Trophoblast cell (in vitro differentiated cells and primary cell): ENCODE data around the gene ERBB4.

Experiments
- DNase-seq, 2 donors: peaks; one replicate each; pipeline ENCODE4 v3.0.0-alpha.2; 2016
- H2AFZ ChIP-seq: 2 replicates; pipeline ENCODE4 v1.6.1; 2013; ENCODE audit warnings: low read length, moderate library complexity, mild to moderate bottlenecking; ENCODE audit not compliant: insufficient read depth, poor library complexity
- H2AK5ac ChIP-seq: 2 replicates; pipeline ENCODE4 v1.6.1; 2013; ENCODE audit warnings: mild to moderate bottlenecking, low read length
- H2BK120ac ChIP-seq: 2 replicates; pipeline ENCODE4 v1.6.1; 2013; ENCODE audit warnings: low read length, mild to moderate bottlenecking, moderate library complexity; ENCODE audit not compliant: insufficient read depth, poor library complexity
- H2BK12ac ChIP-seq: 2 replicates; pipeline ENCODE4 v1.6.1; 2013; ENCODE audit warnings: mild to moderate bottlenecking, low read length, moderate library complexity
- H2BK5ac ChIP-seq: 2 replicates; pipeline ENCODE4 v1.6.1; 2013; ENCODE audit warnings: low read length, low read depth, moderate library complexity, mild to moderate bottlenecking; ENCODE audit not compliant: poor library complexity
- H3K14ac ChIP-seq: 2 replicates; pipeline ENCODE4 v1.6.1; 2013; ENCODE audit warnings: mild to moderate bottlenecking, low read length
- H3K18ac ChIP-seq: 2 replicates; pipeline ENCODE4 v1.6.1; 2013; ENCODE audit warnings: mild to moderate bottlenecking, low read length
- H3K23ac ChIP-seq: 2 replicates; pipeline ENCODE4 v1.6.1; 2013; ENCODE audit warnings: low read length
- H3K27ac ChIP-seq: 2 replicates; pipeline ENCODE4 v1.5.1; 2013; ENCODE audit warnings: low read depth, mild to moderate bottlenecking, inconsistent platforms, low read length, moderate library complexity
- H3K27me3 ChIP-seq: 2 replicates; pipeline ENCODE4 v1.6.1; 2013; ENCODE audit warnings: inconsistent platforms, mild to moderate bottlenecking, low read length, moderate library complexity; ENCODE audit not compliant: insufficient read depth
- H3K36me3 ChIP-seq, 2 experiments: 1 replicate in 1 of 2; 2 replicates in 1 of 2; pipeline ENCODE4 v1.6.1; 2013; ENCODE audit warnings: low read length in 2 of 2, mild to moderate bottlenecking in 2 of 2, moderate library complexity in 1 of 2; ENCODE audit not compliant: insufficient read depth in 2 of 2, control insufficient read depth in 1 of 2
- H3K4ac ChIP-seq: 2 replicates; pipeline ENCODE4 v1.6.1; 2013; ENCODE audit warnings: low read depth, mild to moderate bottlenecking, low read length, moderate library complexity
- H3K4me1 ChIP-seq, 2 experiments: 1 replicate in 1 of 2; 2 replicates in 1 of 2; pipeline ENCODE4 v1.6.1; 2013; ENCODE audit warnings: low read length in 2 of 2, mild to moderate bottlenecking in 2 of 2, moderate library complexity in 1 of 2; ENCODE audit not compliant: insufficient read depth in 2 of 2, control insufficient read depth in 1 of 2
- H3K4me2 ChIP-seq: 2 replicates; pipeline ENCODE4 v1.6.1; 2013; ENCODE audit warnings: inconsistent platforms, mild to moderate bottlenecking, low read length, moderate library complexity
- H3K4me3 ChIP-seq: 2 replicates; pipeline ENCODE4 v1.5.1; 2013; ENCODE audit warnings: mild to moderate bottlenecking, low read depth, low read length, inconsistent platforms
- H3K79me1 ChIP-seq: one replicate; pipeline ENCODE4 v1.6.1; 2013; ENCODE audit warnings: low read length
- H3K79me2 ChIP-seq: 2 replicates; pipeline ENCODE4 v1.6.1; 2013; ENCODE audit warnings: low read length, mild to moderate bottlenecking; ENCODE audit not compliant: control insufficient read depth, insufficient read depth, poor library complexity
- H3K9ac ChIP-seq: 2 replicates; pipeline ENCODE4 v1.6.1; 2013; ENCODE audit warnings: mild to moderate bottlenecking, low read length
- H3K9me3 ChIP-seq: 2 replicates; pipeline ENCODE4 v1.6.1; 2013; ENCODE audit warnings: low read depth, mild to moderate bottlenecking, control low read depth, inconsistent platforms, low read length; ENCODE audit not compliant: insufficient read depth
- H4K12ac ChIP-seq: 2 replicates; pipeline ENCODE4 v1.6.1; 2013; ENCODE audit warnings: low read depth, mild to moderate bottlenecking, low read length, moderate library complexity
- H4K8ac ChIP-seq: 2 replicates; pipeline ENCODE4 v1.6.1; 2013; ENCODE audit warnings: low read depth, mild to moderate bottlenecking, low read length, moderate library complexity
- H4K91ac ChIP-seq: one replicate; pipeline ENCODE4 v1.6.1; 2013; ENCODE audit warnings: low read depth, mild to moderate bottlenecking, low read length, moderate library complexity
- WGBS: extraction: QIAGEN DNeasy Blood & Tissue Kit; methylation state at CpG from one replicate; pipeline ENCODE4 v1.1.7; 2013; ENCODE audit warnings: missing lambda C conversion rate; ENCODE audit not compliant: insufficient read length, insufficient coverage; ENCODE audit errors: extremely low coverage; 5-methylcytosine and 5-hydroxymethylcytosine counted together

The ERBB4 gene

DNA sequence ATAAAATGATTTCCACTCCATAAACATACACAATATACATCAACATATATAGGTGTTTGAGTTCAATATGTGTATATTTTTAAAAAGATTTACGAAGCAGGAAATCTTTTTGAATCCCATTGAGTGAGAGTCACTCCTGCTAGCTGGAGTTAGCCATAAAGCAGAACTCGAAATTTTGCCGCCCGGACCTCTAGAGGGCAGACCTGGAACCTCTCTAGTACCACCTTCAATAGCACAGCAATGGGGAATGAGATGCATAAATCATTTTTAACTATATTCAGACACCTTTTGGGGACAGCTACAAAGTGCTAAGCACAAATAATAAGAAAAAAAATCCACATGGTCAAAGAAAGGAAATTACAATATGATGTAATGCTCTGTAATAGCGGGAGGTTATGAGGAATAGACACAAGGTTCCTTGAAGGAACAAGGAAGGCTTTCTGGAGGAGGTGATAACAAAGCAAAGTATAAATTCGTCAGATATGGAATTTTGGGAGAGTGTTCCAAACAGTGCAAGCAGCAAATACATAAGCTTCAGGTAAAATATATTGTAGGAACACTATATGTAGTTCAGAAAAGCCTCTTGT is 533.4 kb downstream of the ERBB4 start:
- H3K79me1 ChIP-seq: no peaks in the 10 kb centered on the region
- H3K79me2 ChIP-seq: no peaks in the 10 kb centered on the region
- H3K4me2 ChIP-seq: no peak overlapping the region
- H2AK5ac ChIP-seq: no peak overlapping the region
- no peak overlapping the region for H3K23ac ChIP-seq
- H3K18ac ChIP-seq: no peak overlapping the region
- H3K27ac ChIP-seq: no peak overlapping the region
- no peak overlapping the region for H3K4me3 ChIP-seq
- H4K8ac ChIP-seq: no peak overlapping the region
- H3K36me3 ChIP-seq: no peaks in the 10 kb centered on the region
- no peaks in the 10 kb centered on the region for H3K4me1 ChIP-seq
- H3K27me3 ChIP-seq: no peaks in the 10 kb centered on the region
- no peak overlapping the region for H2BK120ac ChIP-seq
- H4K12ac ChIP-seq: no peak overlapping the region
- no peak overlapping the region for H3K9ac ChIP-seq
- H3K4ac ChIP-seq: no peak overlapping the region
- WGBS: no CpG with 5 or more reads among the region's 6 CpGs
- H2BK12ac ChIP-seq: no peak overlapping the region
- peak; percentile 38 to 44 for DNase-seq
- no peak overlapping the region for H2AFZ ChIP-seq
- H3K14ac ChIP-seq: no peak overlapping the region
- no peak overlapping the region for H2BK5ac ChIP-seq
- H4K91ac ChIP-seq: no peak overlapping the region
- H3K9me3 ChIP-seq: no peaks in the 10 kb centered on the region

DNA sequence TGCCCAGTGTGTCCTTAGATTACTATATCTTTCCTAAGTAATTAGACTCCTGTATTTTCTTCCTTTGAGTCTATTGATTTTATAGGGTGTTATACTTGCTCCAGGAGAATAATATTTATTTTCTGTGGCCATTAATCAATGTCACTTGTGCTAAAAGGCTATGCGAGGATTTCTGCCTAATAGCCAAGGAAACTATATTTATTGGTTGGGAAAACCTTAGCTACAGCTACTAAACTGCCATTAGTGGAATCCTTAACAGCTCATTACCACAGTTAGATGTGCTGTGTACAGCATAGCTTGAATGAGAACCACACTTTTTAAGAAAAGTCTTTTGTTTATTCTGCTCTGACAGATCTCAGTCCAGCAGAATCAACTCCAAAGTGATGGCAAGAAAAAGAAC is 537.3 kb downstream of the ERBB4 start:
- no peak overlapping the region for H3K18ac ChIP-seq
- no peak overlapping the region for H2AK5ac ChIP-seq
- H3K27ac ChIP-seq: no peak overlapping the region
- no peak overlapping the region for H2AFZ ChIP-seq
- no peak overlapping the region for H3K4me2 ChIP-seq
- no peak overlapping the region for H3K4ac ChIP-seq
- H2BK5ac ChIP-seq: no peak overlapping the region
- H3K27me3 ChIP-seq: no peaks in the 10 kb centered on the region
- H3K9ac ChIP-seq: no peak overlapping the region
- DNase-seq: no peak
- no peak overlapping the region for H4K8ac ChIP-seq
- no peak overlapping the region for H4K12ac ChIP-seq
- H2BK120ac ChIP-seq: no peak overlapping the region
- no peak overlapping the region for H2BK12ac ChIP-seq
- no peaks in the 10 kb centered on the region for H3K79me1 ChIP-seq
- no peak overlapping the region for H4K91ac ChIP-seq
- no peak overlapping the region for H3K14ac ChIP-seq
- no peaks in the 10 kb centered on the region for H3K36me3 ChIP-seq
- no peaks in the 10 kb centered on the region for H3K4me1 ChIP-seq
- no peaks in the 10 kb centered on the region for H3K79me2 ChIP-seq
- no CpG with 5 or more reads among the region's 1 CpG for WGBS
- no peak overlapping the region for H3K23ac ChIP-seq
- no peaks in the 10 kb centered on the region for H3K9me3 ChIP-seq
- no peak overlapping the region for H3K4me3 ChIP-seq

DNA sequence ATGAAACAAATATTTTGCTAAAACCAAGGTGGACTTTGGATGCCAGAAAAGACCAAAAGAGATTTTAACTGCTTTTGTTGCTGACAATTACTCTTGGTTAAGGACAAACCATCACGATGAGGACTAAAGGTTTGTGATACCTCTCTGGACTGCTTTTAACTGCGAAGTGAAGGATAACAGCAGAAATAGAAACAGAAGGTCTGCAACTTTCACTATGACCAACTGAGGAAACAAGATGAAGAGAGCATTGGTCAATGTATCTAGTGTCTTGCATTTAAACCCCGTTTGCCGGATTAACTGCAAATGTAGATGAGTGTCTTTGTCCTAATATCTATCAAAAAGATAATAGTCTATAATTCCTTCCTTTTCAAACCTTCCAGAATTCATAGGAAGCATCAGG is 541.7 kb downstream of the ERBB4 start:
- Histone ChIP-seq H3K4me3 (no peak overlapping the region), H3K27ac (no peak overlapping the region), H2BK5ac (no peak overlapping the region), H3K4me1 (no peaks in the 10 kb centered on the region), H3K23ac (no peak overlapping the region), H4K91ac (no peak overlapping the region), H2BK120ac (no peak overlapping the region), H3K36me3 (no peaks in the 10 kb centered on the region), H3K14ac (no peak overlapping the region), H4K12ac (no peak overlapping the region), H3K79me2 (no peaks in the 10 kb centered on the region), H3K4ac (no peak overlapping the region), H3K4me2 (no peak overlapping the region), H3K18ac (no peak overlapping the region), H2AK5ac (no peak overlapping the region), H3K9me3 (no peaks in the 10 kb centered on the region), H4K8ac (no peak overlapping the region), H2AFZ (no peak overlapping the region), H2BK12ac (no peak overlapping the region), H3K27me3 (no peaks in the 10 kb centered on the region), H3K9ac (no peak overlapping the region), H3K79me1 (no peaks in the 10 kb centered on the region)
- DNase-seq: no peak
- no CpG with 5 or more reads among the region's 4 CpGs for WGBS

DNA sequence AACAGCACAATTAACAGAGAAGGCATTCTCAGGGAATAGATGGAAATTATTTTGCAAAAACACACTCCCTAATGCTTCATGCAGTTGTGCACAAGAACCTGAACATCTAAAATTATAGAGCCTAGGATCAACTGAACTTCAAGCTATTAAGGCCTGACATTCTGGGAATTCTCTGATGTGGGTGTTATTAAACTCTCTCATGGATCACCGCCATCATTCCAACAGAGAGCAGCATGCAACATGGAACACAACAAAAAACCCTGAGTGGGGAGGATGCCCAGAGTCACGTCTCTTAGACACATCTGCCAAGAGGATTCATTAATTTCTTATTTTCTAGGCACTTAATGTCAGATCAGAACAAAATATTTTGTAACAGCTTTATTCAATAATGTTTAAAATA is 543.8 kb downstream of the ERBB4 start:
- Histone ChIP-seq H3K79me2 (no peaks in the 10 kb centered on the region), H3K4ac (no peak overlapping the region), H3K36me3 (no peaks in the 10 kb centered on the region), H2BK12ac (no peak overlapping the region), H2BK120ac (no peak overlapping the region), H3K9me3 (no peaks in the 10 kb centered on the region), H3K4me1 (no peaks in the 10 kb centered on the region), H3K23ac (no peak overlapping the region), H4K12ac (no peak overlapping the region), H2AK5ac (no peak overlapping the region), H3K4me2 (no peak overlapping the region), H3K18ac (no peak overlapping the region), H3K14ac (no peak overlapping the region), H3K79me1 (no peaks in the 10 kb centered on the region), H3K27me3 (no peaks in the 10 kb centered on the region), H4K91ac (no peak overlapping the region), H4K8ac (no peak overlapping the region), H3K4me3 (no peak overlapping the region), H3K27ac (no peak overlapping the region), H3K9ac (no peak overlapping the region), H2AFZ (no peak overlapping the region), H2BK5ac (no peak overlapping the region)
- no peak for DNase-seq
- no CpG with 5 or more reads among the region's 2 CpGs for WGBS
